Measurements from ENCODE around the gene ABCC8. TPM values are rescaled to one million over a fixed set of nuclear protein-coding genes. Genes with fewer than 3 reads are reported as not detected.

The ABCC8 gene
- total and polyA plus RNA-seq, 5 donors from 2014 or later = not detected

DNA sequence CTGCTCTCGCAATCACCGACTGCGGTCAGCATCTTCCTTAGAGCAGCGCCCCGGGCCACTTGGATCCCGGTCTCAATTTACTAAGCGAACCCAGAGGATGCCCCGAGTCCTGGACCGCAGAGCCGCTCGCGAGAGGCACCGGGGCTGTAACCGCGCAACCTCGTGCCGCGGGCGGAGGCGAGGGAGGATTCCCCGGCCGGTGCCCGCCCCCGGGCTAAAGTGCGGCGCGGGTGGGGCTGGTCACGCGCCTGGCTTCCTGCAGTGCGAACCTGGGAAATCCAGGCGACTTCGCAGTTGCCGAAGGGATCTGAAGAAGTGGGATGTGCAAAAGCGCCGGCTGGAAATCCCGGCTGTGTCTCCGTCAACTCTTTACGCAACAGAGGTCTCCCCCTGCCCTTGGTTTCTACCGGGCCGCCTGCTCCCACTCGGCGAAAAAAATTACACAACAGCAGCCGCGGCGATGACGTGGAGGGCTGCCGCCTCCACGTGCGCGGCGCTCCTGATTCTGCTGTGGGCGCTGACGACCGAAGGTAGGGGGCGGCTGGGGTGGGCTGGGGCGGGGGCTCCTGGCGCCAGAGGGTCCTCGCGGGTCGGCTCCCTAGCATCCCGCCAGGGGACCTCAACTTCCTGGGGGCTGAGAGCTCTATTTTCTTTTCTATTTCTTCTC lies 125.0 kb downstream of the ABCC8 start, which contains the start of gene NCR3LG1:
NCR3LG1 (plus strand) TSS at position 291 of the 667 bp plus-strand sequence; CDS start at position 461, 170 bp downstream.
- Mint-ChIP-seq H3K4me3 (peak within 1 kb of the TSS; percentile 85 to 96 (median 90)), H3K36me3 (no peaks in the 10 kb centered on the region), H3K27ac (peak within 1 kb of the TSS; percentile 53 to 91 (median 85)), H3K4me1 (peaks cover 12 to 32% (median 23%) of the 10 kb centered on the region in 4 donors), H3K27me3 (peaks cover 31% of the 10 kb centered on the region), H3K9me3 (peaks cover 0 to 6% (median 0%) of the 10 kb centered on the region in 7 donors)
- H3K9me3 ChIP-seq (ENCODE audit: control insufficient read depth in 2 of 2, low read length in 2 of 2) = no peaks in the 10 kb centered on the region
- H3K4me3 ChIP-seq (ENCODE audit: low read depth, low read length) = peak within 1 kb of the TSS; percentile 92
- H3K4me1 ChIP-seq (ENCODE audit: control insufficient read depth, insufficient read depth, low read length, poor library complexity, severe bottlenecking) = peaks cover 37% of the 10 kb centered on the region
- H3K36me3 ChIP-seq (ENCODE audit: control insufficient read depth, insufficient read depth, low read length) = no peaks in the 10 kb centered on the region
- peak; percentile 45 to 62 (median 61) for DNase-seq
- H3K27me3 ChIP-seq (ENCODE audit: control insufficient read depth, insufficient read depth, low read length) = peaks cover 11% of the 10 kb centered on the region
- peak; percentile 45 to 52 for ATAC-seq (ENCODE audit: low read depth in 2 of 2)
- no peak within 1 kb of the TSS for H3K27ac ChIP-seq (ENCODE audit: insufficient read depth, low read length, poor library complexity, severe bottlenecking)

DNA sequence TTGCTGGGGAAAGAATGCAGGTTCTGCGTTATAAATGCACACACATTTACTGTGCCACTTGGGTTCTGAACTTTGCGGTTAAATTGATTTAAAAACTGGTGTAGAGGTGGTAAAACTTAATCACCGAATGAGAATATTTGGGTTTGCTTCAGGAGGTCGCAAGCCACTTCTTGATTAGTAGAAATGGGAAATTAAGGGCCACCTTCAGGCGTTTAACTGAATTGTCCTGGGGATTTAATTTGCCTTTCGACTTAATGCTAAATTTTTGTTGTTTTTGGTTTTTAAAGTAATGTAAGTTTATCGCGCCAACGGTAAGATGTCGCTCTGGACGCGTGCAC lies 125.5 kb downstream of the ABCC8 start:
- Mint-ChIP-seq H3K4me1 (peaks cover 12 to 32% (median 23%) of the 10 kb centered on the region in 4 donors), H3K27me3 (peaks cover 31% of the 10 kb centered on the region), H3K27ac (peak overlapping the region in 2 of 3 donors; percentile 67 to 85), H3K9me3 (peaks cover 0 to 6% (median 0%) of the 10 kb centered on the region in 7 donors), H3K36me3 (no peaks in the 10 kb centered on the region), H3K4me3 (peak overlapping the region; percentile 82 to 92 (median 86))
- H3K27ac ChIP-seq (ENCODE audit: insufficient read depth, low read length, poor library complexity, severe bottlenecking) = no peak overlapping the region
- H3K27me3 ChIP-seq (ENCODE audit: control insufficient read depth, insufficient read depth, low read length) = peaks cover 11% of the 10 kb centered on the region
- H3K4me1 ChIP-seq (ENCODE audit: control insufficient read depth, insufficient read depth, low read length, poor library complexity, severe bottlenecking) = peaks cover 37% of the 10 kb centered on the region
- ATAC-seq (ENCODE audit: low read depth in 2 of 2) (no peak), DNase-seq (no peak)
- H3K9me3 ChIP-seq (ENCODE audit: control insufficient read depth in 2 of 2, low read length in 2 of 2) = no peaks in the 10 kb centered on the region
- H3K4me3 ChIP-seq (ENCODE audit: low read depth, low read length) = peak overlapping the region; percentile 51
- no peaks in the 10 kb centered on the region for H3K36me3 ChIP-seq (ENCODE audit: control insufficient read depth, insufficient read depth, low read length)

DNA sequence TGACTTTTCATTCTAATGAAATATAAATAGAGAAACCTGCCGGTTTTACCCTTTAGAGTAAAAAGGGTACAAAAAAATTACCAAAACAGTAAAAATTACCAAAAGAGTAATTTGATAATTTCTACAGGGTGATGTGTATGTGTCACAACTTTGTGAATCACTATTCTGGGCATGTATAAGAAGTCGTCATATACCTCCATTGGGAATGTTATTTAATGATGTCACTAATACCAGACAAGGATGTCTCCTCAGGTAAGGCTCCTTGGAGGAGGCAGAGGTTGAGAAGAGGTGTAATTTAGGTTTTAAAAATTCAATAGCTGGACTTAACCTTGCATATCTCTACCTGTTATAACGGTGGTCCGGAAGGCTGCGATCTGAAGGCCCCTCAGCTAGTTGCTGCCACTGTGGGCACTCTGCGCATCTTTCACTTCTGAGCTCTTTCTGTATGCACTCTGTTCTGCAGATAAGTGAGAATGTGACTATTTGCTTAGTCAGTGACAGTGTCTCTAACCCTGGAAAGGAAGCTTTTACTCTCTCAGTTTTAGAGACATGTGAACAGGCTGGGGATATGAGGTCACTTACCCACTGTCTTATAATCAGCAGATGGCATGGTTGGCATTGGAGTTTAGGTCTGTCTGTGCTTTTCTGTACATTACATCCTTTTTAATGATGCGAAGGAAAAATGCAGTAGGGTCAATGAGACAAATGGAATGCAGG lies 126.0 kb downstream of the ABCC8 start:
- no peaks in the 10 kb centered on the region for H3K9me3 ChIP-seq (ENCODE audit: control insufficient read depth in 2 of 2, low read length in 2 of 2)
- Mint-ChIP-seq H3K27me3 (peaks cover 31% of the 10 kb centered on the region), H3K4me1 (peaks cover 12 to 32% (median 23%) of the 10 kb centered on the region in 4 donors), H3K9me3 (peaks cover 0 to 6% (median 0%) of the 10 kb centered on the region in 7 donors), H3K4me3 (peak overlapping the region; percentile 82 to 92 (median 86)), H3K27ac (peak overlapping the region in 2 of 3 donors; percentile 67 to 85), H3K36me3 (no peaks in the 10 kb centered on the region)
- H3K4me3 ChIP-seq (ENCODE audit: low read depth, low read length) = peak overlapping the region; percentile 51
- H3K27me3 ChIP-seq (ENCODE audit: control insufficient read depth, insufficient read depth, low read length) = peaks cover 11% of the 10 kb centered on the region
- DNase-seq (peak in 1 of 3 donors; percentile 7), ATAC-seq (ENCODE audit: low read depth in 2 of 2) (no peak)
- H3K36me3 ChIP-seq (ENCODE audit: control insufficient read depth, insufficient read depth, low read length) = no peaks in the 10 kb centered on the region
- H3K4me1 ChIP-seq (ENCODE audit: control insufficient read depth, insufficient read depth, low read length, poor library complexity, severe bottlenecking) = peaks cover 37% of the 10 kb centered on the region
- H3K27ac ChIP-seq (ENCODE audit: insufficient read depth, low read length, poor library complexity, severe bottlenecking) = no peak overlapping the region

DNA sequence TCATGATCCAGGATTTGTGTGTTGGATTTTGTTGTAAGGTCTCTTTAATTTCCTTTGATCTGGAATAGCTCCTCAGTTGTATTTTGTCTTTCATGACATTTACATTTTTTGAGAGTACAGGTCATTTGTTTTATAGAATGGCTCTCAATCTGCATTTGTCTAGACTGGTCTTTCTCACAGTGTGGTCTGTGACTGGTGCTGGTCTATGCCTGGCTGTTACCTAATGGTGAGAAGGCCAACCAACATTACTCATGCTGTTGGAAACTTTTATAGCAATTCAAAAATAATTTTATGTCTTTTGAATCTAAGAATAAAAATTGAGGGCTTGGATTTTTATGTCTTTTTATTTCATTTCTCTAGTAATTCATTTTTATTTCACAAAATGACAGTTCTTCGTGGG lies 129.0 kb downstream of the ABCC8 start:
- peaks cover 2% of the 10 kb centered on the region for H3K27me3 ChIP-seq (ENCODE audit: control insufficient read depth, insufficient read depth, low read length)
- no peak overlapping the region for H3K27ac Mint-ChIP-seq
- H3K4me1 Mint-ChIP-seq = peaks cover 1 to 14% (median 9%) of the 10 kb centered on the region in 4 donors
- no peaks in the 10 kb centered on the region for H3K9me3 ChIP-seq (ENCODE audit: control insufficient read depth in 2 of 2, low read length in 2 of 2)
- H3K27ac ChIP-seq (ENCODE audit: insufficient read depth, low read length, poor library complexity, severe bottlenecking) = no peak overlapping the region
- H3K4me1 ChIP-seq (ENCODE audit: control insufficient read depth, insufficient read depth, low read length, poor library complexity, severe bottlenecking) = peaks cover 17% of the 10 kb centered on the region
- no peak overlapping the region for H3K4me3 ChIP-seq (ENCODE audit: low read depth, low read length)
- peaks cover 4% of the 10 kb centered on the region for H3K36me3 Mint-ChIP-seq
- peaks cover 7% of the 10 kb centered on the region for H3K27me3 Mint-ChIP-seq
- no peak for ATAC-seq (ENCODE audit: low read depth in 2 of 2)
- no peak for DNase-seq
- H3K36me3 ChIP-seq (ENCODE audit: control insufficient read depth, insufficient read depth, low read length) = no peaks in the 10 kb centered on the region
- no peak overlapping the region for H3K4me3 Mint-ChIP-seq
- H3K9me3 Mint-ChIP-seq = peaks cover 0 to under 1% (median 0%) of the 10 kb centered on the region in 7 donors

DNA sequence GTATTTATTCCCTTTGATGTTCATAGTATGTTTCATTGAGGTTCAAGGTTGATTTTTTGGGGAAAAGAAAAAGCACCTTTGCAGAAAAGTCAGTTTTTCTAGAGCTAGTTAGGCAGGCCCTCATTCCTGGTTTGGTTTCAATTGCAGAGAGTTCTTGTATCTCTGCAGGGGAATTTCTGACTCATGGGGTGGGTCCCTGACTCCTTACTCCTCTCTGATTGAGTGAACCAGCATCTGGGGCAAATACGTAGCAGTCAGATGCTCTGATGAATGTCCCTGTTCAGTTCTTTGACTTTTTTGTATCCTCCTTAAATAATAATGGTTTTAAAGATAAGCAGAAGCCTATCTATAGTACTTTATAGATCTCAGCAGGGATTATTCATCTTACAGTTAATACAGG lies 132.7 kb downstream of the ABCC8 start:
- H3K27me3 ChIP-seq (ENCODE audit: control insufficient read depth, insufficient read depth, low read length) = no peaks in the 10 kb centered on the region
- no peaks in the 10 kb centered on the region for H3K4me1 ChIP-seq (ENCODE audit: control insufficient read depth, insufficient read depth, low read length, poor library complexity, severe bottlenecking)
- H3K4me3 ChIP-seq (ENCODE audit: low read depth, low read length) = no peak overlapping the region
- DNase-seq = no peak
- Mint-ChIP-seq H3K4me1 (no peaks in the 10 kb centered on the region), H3K9me3 (no peaks in the 10 kb centered on the region), H3K27me3 (no peaks in the 10 kb centered on the region), H3K4me3 (no peak overlapping the region), H3K27ac (no peak overlapping the region), H3K36me3 (peaks cover 7% of the 10 kb centered on the region)
- H3K9me3 ChIP-seq (ENCODE audit: control insufficient read depth in 2 of 2, low read length in 2 of 2) = no peaks in the 10 kb centered on the region
- no peak for ATAC-seq (ENCODE audit: low read depth in 2 of 2)
- H3K27ac ChIP-seq (ENCODE audit: insufficient read depth, low read length, poor library complexity, severe bottlenecking) = no peak overlapping the region
- no peaks in the 10 kb centered on the region for H3K36me3 ChIP-seq (ENCODE audit: control insufficient read depth, insufficient read depth, low read length)

DNA sequence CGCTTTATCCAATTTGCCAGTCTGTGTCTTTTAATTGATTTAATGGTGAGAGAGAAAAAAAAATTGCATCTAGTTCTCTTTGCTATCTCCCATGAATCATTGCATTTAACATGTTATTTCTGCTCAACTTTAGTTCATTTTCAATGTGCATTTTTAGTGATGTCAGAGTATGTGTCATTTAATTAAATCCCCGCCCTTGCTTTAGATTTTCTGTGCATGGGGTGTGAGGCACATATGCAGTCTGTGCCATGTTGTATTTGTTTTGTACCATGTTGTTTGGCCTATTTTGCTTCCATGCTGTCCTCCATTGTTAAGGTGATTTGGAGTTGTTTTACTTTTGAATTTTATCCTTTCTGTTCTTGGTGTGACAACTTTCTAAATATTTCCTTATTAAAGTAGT lies 133.4 kb downstream of the ABCC8 start:
- H3K27me3 ChIP-seq (ENCODE audit: control insufficient read depth, insufficient read depth, low read length) = no peaks in the 10 kb centered on the region
- no peaks in the 10 kb centered on the region for H3K36me3 ChIP-seq (ENCODE audit: control insufficient read depth, insufficient read depth, low read length)
- no peaks in the 10 kb centered on the region for H3K4me1 ChIP-seq (ENCODE audit: control insufficient read depth, insufficient read depth, low read length, poor library complexity, severe bottlenecking)
- no peak overlapping the region for H3K27ac ChIP-seq (ENCODE audit: insufficient read depth, low read length, poor library complexity, severe bottlenecking)
- no peaks in the 10 kb centered on the region for H3K9me3 ChIP-seq (ENCODE audit: control insufficient read depth in 2 of 2, low read length in 2 of 2)
- DNase-seq (no peak), ATAC-seq (ENCODE audit: low read depth in 2 of 2) (no peak)
- no peak overlapping the region for H3K4me3 Mint-ChIP-seq
- no peaks in the 10 kb centered on the region for H3K4me1 Mint-ChIP-seq
- no peak overlapping the region for H3K4me3 ChIP-seq (ENCODE audit: low read depth, low read length)
- peaks cover 7% of the 10 kb centered on the region for H3K36me3 Mint-ChIP-seq
- H3K27me3 Mint-ChIP-seq = no peaks in the 10 kb centered on the region
- H3K9me3 Mint-ChIP-seq = no peaks in the 10 kb centered on the region
- peak overlapping the region in 1 of 3 donors; percentile 20 for H3K27ac Mint-ChIP-seq

Measured in CD4-positive, CD25-positive, alpha-beta regulatory T cell (primary cell).